HFF-Myc (cell line): Measurements from ENCODE around the gene ANKS3.

Source experiments
- DNase-seq: peaks from one replicate; pipeline ENCODE4 v3.0.0-alpha.2; 2011; ENCODE audit warnings: low read depth; ENCODE audit errors: extremely low read depth
- H3K4me3 ChIP-seq: replicated peaks from 2 replicates; pipeline ENCODE4 v1.5.1; 2011; ENCODE audit warnings: low read depth, mild to moderate bottlenecking, control low read depth, low read length
- TF ChIP-seq, protein P1 (sequence below): IDR thresholded peaks from 2 replicates; pipeline ENCODE4 v1.5.1; 2012; ENCODE audit warnings: mild to moderate bottlenecking, low read depth, low read length, control low read depth; ENCODE audit errors: missing control alignments

ANKS3 gene

DNA sequence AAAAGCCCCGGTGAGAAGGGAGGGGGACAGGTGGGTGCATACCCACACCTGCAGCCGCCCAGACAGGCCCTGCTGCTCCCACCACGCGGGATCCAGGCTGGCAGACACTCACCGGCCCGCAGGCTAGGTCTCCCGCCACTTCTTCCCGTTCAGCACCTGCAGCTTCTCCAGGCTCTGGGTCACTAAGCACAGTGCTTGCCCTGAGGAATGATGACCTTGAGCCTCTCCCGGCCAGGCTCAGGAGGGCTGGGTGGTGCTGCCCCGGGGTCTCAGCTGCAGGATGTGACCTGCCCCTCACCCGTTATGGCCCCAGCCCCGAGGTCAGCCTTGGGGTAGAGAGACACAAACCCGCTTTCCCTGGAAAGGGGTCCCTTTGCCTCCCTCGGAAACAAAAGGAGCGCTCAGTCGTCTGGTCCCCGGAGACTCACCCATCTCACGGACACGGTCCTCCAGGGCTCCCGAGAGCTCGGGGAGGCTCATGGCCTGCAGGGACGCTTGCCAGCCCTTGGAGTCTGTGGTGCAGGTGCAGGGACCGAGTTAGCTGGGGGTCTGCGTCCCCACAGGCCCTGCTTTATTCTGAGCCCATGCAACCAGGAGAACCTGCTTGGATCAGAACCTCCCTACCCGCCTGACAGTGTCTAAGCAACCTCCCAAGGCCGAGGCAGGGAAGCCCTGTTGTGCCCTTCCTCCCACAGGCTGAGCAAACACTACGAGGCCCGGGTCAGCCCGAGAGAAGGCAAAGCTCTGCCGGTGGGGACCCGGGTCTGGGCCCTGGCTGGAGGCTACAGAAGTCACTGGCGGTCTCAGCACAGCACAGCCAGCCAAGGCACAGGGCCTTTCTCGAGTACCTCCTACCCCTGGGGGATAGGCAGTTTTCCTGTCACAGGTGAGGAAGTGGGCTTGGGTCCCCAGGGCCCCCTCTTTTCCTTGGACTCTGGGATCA lies 36.9 kb downstream of the ANKS3 start:
- no peak for DNase-seq
- H3K4me3 ChIP-seq = no peak overlapping the region
- TF ChIP-seq, protein P1, sequence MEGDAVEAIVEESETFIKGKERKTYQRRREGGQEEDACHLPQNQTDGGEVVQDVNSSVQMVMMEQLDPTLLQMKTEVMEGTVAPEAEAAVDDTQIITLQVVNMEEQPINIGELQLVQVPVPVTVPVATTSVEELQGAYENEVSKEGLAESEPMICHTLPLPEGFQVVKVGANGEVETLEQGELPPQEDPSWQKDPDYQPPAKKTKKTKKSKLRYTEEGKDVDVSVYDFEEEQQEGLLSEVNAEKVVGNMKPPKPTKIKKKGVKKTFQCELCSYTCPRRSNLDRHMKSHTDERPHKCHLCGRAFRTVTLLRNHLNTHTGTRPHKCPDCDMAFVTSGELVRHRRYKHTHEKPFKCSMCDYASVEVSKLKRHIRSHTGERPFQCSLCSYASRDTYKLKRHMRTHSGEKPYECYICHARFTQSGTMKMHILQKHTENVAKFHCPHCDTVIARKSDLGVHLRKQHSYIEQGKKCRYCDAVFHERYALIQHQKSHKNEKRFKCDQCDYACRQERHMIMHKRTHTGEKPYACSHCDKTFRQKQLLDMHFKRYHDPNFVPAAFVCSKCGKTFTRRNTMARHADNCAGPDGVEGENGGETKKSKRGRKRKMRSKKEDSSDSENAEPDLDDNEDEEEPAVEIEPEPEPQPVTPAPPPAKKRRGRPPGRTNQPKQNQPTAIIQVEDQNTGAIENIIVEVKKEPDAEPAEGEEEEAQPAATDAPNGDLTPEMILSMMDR = no peak

DNA sequence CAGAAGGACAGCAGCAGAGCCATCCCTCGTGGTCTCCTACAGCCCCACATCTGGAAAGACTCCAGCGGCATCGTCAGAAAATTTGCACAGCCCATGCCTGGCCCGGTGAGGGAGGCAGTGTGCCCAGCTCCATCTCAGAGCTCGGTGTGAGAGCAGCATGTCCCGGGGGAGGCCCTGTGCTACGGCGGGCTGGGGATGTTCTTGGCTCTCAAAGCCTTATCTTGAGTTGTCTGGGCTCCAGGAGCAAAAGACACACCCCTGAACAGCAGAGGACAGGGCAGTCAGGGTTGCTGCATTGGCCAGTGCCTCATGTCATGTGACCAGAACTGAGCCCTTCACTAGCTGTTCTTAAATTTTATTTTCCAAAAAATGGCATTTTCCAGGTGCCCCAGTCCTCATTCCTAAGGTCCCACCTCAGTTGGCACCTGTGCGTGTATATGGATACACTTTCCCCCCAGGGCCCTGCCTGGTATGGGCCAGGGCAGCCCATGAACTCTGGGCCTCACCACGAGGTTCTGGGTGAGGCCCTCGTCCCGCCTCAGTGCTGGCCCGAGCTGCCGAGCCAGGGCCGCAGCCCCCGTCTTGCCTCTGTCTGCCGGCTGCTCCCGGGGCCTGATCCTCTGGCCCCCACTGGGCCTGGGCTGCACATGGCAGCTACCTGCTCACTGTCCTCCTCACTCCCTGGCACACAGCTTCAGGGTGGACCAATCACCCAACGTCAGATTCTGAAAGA lies 37.7 kb downstream of the ANKS3 start:
- no peak overlapping the region for H3K4me3 ChIP-seq
- DNase-seq = peak; percentile 6
- TF ChIP-seq, protein P1 = no peak

DNA sequence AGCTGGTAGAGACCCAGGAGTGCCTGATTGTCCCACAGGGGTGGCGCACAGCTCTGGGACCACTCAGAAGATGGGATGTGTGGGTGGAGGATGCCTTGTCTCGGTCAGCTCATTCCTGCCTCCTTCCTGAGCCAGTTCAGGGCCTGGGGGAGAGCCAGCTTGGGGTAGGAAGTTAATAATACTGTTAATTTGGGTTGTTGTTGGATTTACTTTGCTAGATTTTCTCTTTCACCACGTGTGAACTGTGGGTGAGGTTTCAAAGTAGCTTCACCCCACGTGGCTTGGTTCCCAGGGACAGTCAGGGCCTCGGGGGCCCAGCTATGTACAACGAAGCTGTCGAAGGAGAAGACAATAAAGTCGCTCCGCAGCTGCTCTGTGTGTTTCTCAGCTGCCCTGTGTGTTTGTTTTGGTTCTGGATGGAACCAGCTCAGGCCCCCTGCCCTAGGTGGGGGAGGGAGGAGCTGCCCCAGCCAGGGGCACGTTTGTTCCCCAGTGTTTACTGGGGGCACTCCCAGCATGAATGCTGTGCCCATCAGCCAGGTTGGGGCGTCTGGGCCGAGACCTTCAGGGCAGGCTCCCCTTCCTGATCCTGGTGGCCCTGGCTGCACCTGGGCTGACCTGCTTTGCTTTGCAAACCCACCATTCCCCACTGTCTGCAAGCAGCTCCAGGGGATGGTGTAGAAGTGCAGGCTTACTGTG lies 38.4 kb downstream of the ANKS3 start:
- H3K4me3 ChIP-seq = peak overlapping the region; percentile 75; the same call in 1 of the 2 replicates
- TF ChIP-seq, protein P1 = no peak
- DNase-seq = no peak

DNA sequence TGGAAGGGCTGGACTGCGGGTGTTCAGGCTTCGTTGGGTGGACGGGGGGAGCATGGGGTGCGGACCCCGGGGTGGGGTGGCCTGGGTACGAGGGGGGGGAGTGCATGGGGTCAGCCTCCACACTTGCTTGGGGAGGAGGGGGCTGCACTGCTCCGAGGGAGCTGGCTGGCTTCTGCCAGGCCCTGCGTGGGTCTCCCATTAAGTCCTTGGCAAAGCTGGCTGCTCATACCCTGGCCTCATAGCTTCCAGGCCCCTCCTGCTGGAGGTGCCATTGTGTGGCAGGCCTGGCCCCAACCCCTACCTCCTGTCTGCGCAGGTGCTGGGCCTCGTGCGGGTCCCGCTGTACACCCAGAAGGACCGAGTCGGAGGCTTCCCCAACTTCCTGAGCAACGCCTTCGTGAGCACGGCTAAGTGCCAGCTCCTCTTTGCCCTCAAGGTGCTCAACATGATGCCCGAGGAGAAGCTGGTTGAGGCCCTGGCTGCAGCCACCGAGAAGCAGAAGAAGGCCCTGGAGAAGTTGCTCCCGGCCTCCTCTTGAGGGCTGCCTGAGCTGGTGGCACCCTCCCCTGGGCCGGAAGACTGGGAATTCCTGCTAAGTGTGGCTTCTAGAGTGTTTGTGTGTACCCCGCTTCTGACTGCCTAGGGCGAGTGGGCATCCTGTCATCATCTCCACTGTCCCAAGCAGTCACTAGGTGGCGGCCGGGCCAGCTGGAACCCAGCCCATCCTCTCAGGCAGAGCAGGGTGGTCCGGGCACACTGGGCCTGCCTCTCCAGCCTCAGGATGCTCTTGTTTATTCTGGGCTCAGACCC lies 39.2 kb downstream of the ANKS3 start:
- DNase-seq = no peak
- H3K4me3 ChIP-seq = peak overlapping the region; percentile 75
- TF ChIP-seq, protein P1 = no peak

DNA sequence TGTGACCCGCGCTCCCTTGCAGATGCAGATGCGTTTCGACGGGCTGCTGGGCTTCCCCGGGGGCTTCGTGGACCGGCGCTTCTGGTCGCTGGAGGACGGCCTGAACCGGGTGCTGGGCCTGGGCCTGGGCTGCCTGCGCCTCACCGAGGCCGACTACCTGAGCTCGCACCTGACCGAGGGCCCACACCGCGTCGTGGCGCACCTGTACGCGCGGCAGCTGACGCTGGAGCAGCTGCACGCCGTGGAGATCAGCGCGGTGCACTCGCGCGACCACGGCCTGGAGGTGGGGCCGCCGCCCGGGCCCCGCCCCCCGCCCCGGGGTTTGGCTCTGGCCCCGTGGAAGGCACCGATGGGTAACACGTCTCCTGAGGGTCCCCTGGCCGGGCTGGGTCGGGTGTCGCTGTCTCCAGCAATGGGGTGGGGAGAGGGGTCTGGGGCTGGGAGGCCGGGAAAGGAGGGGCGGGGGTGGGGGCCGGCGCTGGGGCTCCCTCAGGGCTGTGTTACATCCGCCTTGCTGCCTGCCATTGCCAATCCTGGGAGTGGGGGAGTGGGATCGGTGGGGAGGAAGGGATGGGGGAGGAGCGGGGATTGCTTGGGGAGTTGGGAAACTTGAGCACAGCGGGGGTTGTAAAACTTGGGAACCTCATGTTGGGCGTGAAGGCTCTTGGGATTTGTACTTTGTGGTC lies 40.0 kb downstream of the ANKS3 start:
- peak overlapping the region; percentile 75 for H3K4me3 ChIP-seq
- DNase-seq = peak; percentile 22
- TF ChIP-seq, protein P1 = no peak
